UCSD-AML1 (cell line): ENCODE measurements around the gene SLN.

Source experiments
- DNase-seq: peaks from one replicate; lab custom pipeline; 2025; ENCODE audit not compliant: unreplicated experiment; lab: John Stamatoyannopoulos, UW

Gene SLN

GRCh38 chr11:107688322-107688918 is 23.4 kb downstream of the SLN start:
- no peak for DNase-seq

- DNase-seq, result no peak
These were observed 28.0 kb downstream of the SLN start for GRCh38 chr11:107683807-107684206.

GRCh38 chr11:107683061-107683460 is 28.8 kb downstream of the SLN start:
- no peak for DNase-seq

GRCh38 chr11:107682572-107682971 is 29.3 kb downstream of the SLN start:
- no peak for DNase-seq

- DNase-seq, result no peak
These were observed 29.7 kb downstream of the SLN start for GRCh38 chr11:107682171-107682570.

GRCh38 chr11:107679255-107680024 is 32.4 kb downstream of the SLN start:
- no peak for DNase-seq

GRCh38 chr11:107678632-107678971 is 33.3 kb downstream of the SLN start:
- no peak for DNase-seq

GRCh38 chr11:107677924-107678631 is 33.8 kb downstream of the SLN start:
- DNase-seq, result no peak

GRCh38 chr11:107676336-107677057 is 35.4 kb downstream of the SLN start:
- DNase-seq, result no peak

GRCh38 chr11:107675902-107676301 is 36.0 kb downstream of the SLN start:
- no peak for DNase-seq

- no peak for DNase-seq
These were observed 41.8 kb downstream of the SLN start for GRCh38 chr11:107669893-107670601.

- no peak for DNase-seq
These were observed 42.6 kb downstream of the SLN start for GRCh38 chr11:107669191-107669740.

GRCh38 chr11:107666911-107667613 is 44.8 kb downstream of the SLN start:
- DNase-seq, result no peak

- DNase-seq, result no peak
These were observed 46.8 kb downstream of the SLN start for GRCh38 chr11:107665018-107665417.

- no peak for DNase-seq
These were observed 50.2 kb downstream of the SLN start for GRCh38 chr11:107661656-107662055.

GRCh38 chr11:107660066-107660465 is 51.8 kb downstream of the SLN start:
- DNase-seq, result no peak

GRCh38 chr11:107659310-107659709 is 52.5 kb downstream of the SLN start:
- DNase-seq, result no peak
